Neutrophil (primary cell): ENCODE data around the gene CD22.
"Not testable (repeated sequence)": the region's sequence is repeated elsewhere in the genome, so short reads cannot be mapped to it uniquely, and the experiment has no call there.

Experiments
- H3K27ac ChIP-seq: fragments of 200-600 bp; sonication (generic); 2 replicates; pipeline ENCODE4 v1.5.1; 2016; ENCODE audit warnings: mild to moderate bottlenecking, moderate library complexity
- H3K27me3 ChIP-seq: fragments of 200-600 bp; sonication (generic); 2 replicates; pipeline ENCODE4 v1.6.0; 2016; ENCODE audit warnings: mild to moderate bottlenecking
- H3K36me3 ChIP-seq: fragments of 200-600 bp; sonication (generic); 2 replicates; pipeline ENCODE4 v1.5.1; 2017
- H3K4me1 ChIP-seq, 2 experiments: fragments of 200-600 bp in 1 of 2; sonication (generic) in 1 of 2; 1 replicate in 1 of 2; 2 replicates in 1 of 2; pipeline versions ENCODE4 v1.5.1 to v1.6.1; 2013 to 2016; ENCODE audit warnings: low read depth in 1 of 2, low read length in 1 of 2, mild to moderate bottlenecking in 1 of 2, moderate library complexity in 1 of 2; ENCODE audit not compliant: control insufficient read depth in 1 of 2, insufficient read depth in 1 of 2
- H3K4me3 ChIP-seq, 2 experiments: fragments of 200-600 bp in 1 of 2; sonication (generic) in 1 of 2; 1 replicate in 1 of 2; 2 replicates in 1 of 2; pipeline ENCODE4 v1.5.1; 2013 to 2016; ENCODE audit warnings: low read depth in 1 of 2, low read length in 1 of 2, mild to moderate bottlenecking in 1 of 2, moderate library complexity in 1 of 2
- H3K9me3 ChIP-seq: fragments of 200-600 bp; sonication (generic); 2 replicates; pipeline ENCODE4 v1.5.1; 2016
- TF ChIP-seq, protein P1 (sequence below): fragments of 200-600 bp; sonication (generic); IDR thresholded peaks from 2 replicates; pipeline ENCODE4 v1.5.1; 2016; ENCODE audit warnings: antibody characterized with exemption

CD22 gene

DNA sequence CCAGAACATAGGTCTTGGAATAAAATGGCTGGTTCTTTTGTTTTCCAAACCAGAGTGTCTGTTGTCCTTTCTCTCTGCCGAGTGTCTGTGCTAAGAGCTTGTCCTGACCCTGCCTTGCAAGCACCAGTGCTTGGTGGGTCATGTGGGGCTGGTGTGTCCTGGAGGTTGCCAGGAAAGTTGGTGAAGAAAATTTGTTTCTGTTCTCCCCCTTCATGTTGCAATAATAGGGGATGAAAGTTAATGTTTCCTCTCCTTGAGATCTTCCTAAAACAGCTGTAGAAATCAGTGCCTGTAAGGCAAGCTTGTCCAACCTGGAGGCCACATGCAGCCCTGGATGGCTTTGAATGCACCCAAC, 43.9 kb upstream of the CD22 start:
- peaks cover 34% of the 10 kb centered on the region for H3K27me3 ChIP-seq
- H3K36me3 ChIP-seq = peaks cover 2% of the 10 kb centered on the region
- no peak overlapping the region for H3K4me3 ChIP-seq
- TF ChIP-seq, protein P1, sequence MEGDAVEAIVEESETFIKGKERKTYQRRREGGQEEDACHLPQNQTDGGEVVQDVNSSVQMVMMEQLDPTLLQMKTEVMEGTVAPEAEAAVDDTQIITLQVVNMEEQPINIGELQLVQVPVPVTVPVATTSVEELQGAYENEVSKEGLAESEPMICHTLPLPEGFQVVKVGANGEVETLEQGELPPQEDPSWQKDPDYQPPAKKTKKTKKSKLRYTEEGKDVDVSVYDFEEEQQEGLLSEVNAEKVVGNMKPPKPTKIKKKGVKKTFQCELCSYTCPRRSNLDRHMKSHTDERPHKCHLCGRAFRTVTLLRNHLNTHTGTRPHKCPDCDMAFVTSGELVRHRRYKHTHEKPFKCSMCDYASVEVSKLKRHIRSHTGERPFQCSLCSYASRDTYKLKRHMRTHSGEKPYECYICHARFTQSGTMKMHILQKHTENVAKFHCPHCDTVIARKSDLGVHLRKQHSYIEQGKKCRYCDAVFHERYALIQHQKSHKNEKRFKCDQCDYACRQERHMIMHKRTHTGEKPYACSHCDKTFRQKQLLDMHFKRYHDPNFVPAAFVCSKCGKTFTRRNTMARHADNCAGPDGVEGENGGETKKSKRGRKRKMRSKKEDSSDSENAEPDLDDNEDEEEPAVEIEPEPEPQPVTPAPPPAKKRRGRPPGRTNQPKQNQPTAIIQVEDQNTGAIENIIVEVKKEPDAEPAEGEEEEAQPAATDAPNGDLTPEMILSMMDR = no peak
- no peak overlapping the region for H3K27ac ChIP-seq
- no peaks in the 10 kb centered on the region for H3K4me1 ChIP-seq
- no peaks in the 10 kb centered on the region for H3K9me3 ChIP-seq

DNA sequence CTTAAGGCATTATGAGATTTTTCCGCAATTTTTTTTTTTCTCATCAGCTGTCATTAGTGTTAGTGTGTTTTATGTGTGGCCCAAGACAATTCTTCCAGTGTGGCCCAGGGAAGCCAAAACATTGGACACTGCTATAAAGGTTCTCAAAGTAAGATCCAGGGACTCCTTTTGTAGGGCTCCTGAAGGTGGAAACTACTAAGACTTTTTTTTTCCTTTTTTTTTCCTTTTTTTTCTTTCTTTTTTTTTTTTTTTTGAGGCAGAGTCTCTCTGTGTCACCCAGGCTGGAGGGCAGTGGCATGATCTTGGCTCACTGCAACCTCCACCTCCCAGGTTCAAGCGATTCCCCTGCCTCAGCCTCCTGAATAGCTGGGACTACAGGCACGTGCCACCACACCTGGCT, 43.5 kb upstream of the CD22 start:
- not testable (repeated sequence) for H3K4me3 ChIP-seq, H3K9me3 ChIP-seq, H3K36me3 ChIP-seq, H3K4me1 ChIP-seq, H3K27ac ChIP-seq
- H3K27me3 ChIP-seq = peaks cover 34% of the 10 kb centered on the region

DNA sequence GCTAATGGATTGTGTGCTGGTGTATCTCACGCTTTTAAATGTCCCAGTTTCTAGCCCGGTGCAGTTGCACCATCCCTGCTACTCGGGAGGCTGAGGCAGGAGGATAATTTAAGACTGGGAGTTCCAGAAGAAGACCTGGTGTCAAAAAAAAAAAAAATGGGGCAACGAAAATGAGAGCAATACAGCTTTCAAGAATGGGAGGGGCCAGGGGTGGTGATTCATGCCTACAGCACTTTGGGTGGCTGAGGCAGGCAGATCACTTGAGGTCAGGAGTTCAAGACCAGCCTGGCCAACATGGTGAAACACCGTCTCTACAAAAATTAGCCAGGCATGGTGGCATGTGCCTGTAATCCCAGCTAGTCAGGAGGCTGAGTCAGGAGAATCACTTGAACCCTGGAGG, 42.9 kb upstream of the CD22 start:
- H3K9me3 ChIP-seq, H3K36me3 ChIP-seq, H3K4me1 ChIP-seq: not testable (repeated sequence)

DNA sequence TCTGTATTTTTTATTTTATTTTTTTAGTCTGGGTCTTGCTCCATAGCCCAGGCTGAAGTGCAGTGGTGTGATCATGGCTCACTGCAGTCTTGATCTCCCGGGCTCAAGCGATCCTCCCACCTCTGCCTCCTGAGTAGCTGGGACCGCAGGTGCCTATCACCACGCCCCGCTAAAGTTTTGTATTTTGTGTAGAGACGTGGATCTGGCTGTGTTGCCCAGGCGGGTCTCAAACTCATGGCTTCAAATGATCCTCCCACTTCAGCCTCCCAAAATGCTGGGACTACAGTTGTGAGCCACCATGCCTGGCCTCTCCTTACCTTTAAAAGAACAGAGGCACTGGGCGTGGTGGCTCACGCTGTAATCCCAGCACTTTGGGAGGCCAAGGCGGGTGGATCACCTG, 41.3 kb upstream of the CD22 start:
- Histone ChIP-seq H3K27me3 (peaks cover 17% of the 10 kb centered on the region), H3K4me3 (no peak overlapping the region), H3K36me3 (no peaks in the 10 kb centered on the region), H3K9me3 (no peaks in the 10 kb centered on the region), H3K27ac (no peak overlapping the region), H3K4me1 (no peaks in the 10 kb centered on the region)
- TF ChIP-seq, protein P1 = no peak

More for the DNA sequence above, 42.9 kb upstream of the CD22 start:
- peaks cover 33% of the 10 kb centered on the region for H3K27me3 ChIP-seq
- H3K4me3 ChIP-seq, H3K27ac ChIP-seq: not testable (repeated sequence)

DNA sequence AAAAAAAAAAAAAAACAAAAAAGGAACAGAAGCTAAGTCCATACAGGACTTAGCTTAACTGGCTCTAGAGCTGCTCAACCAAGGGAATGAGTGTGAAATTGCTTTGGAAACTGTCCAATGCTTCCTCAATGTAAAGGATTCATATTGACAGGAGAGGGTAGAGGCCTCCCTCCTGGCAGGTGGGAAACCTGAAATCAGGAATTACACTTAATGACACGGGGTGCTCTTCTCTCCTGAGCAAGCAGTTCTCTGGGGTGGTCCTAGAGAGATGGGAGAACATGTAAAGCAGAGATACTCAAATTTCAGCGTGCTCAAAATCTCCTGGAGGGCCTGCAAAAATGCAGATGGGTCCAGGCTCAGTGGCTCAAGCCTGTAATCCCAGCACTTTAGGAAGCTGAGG, 40.7 kb upstream of the CD22 start:
- Histone ChIP-seq H3K4me3 (no peak overlapping the region), H3K36me3 (no peaks in the 10 kb centered on the region), H3K4me1 (no peaks in the 10 kb centered on the region), H3K27me3 (peaks cover 10% of the 10 kb centered on the region), H3K27ac (no peak overlapping the region), H3K9me3 (no peaks in the 10 kb centered on the region)
- TF ChIP-seq, protein P1 = no peak

DNA sequence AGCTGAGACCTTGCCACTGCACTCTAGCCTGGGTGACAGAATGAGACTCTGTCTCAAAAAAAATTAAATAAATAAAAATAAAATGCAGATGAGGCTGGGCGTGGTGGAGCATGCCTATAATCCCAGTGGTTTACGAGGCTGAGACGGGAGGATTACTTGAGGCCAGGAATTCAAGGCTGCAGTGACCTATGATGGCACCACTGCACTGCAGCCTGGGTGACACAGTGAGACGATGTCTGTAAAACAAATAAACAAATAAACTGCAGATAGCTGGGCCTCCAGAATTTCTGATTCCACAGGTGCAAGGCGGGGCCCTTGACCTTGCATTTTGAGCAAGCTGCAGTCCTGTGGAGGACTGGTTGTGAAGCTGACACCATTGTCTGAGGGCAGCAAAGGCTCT, 40.1 kb upstream of the CD22 start:
- TF ChIP-seq, protein P1 = no peak
- Histone ChIP-seq H3K9me3 (no peaks in the 10 kb centered on the region), H3K27me3 (peaks cover 8% of the 10 kb centered on the region), H3K27ac (no peak overlapping the region), H3K4me1 (no peaks in the 10 kb centered on the region), H3K36me3 (no peaks in the 10 kb centered on the region), H3K4me3 (no peak overlapping the region)
